HepG2 (cell line): ENCODE results near the gene BMP8B. TPM values are rescaled to one million over a fixed set of nuclear protein-coding genes. Genes with fewer than 3 reads are reported as not detected.

ENCODE experiments used
- ATAC-seq: fragments of 200-7000 bp; cut with Tn5 transposase; 3 replicates; pipeline ENCODE4 v1.9.1; 2020; ENCODE audit warnings: mild to moderate bottlenecking, moderate library complexity
- BruUV-seq: library from RNA; stranded (reverse); fragments of 400-500 nt; replicated peaks from 2 replicates; lab custom pipeline; 2021; lab: Mats Ljungman, UMichigan
- CTCF ChIA-PET: fragments of 300-600 bp; formaldehyde crosslinking; extraction: SDS; loops from one replicate; lab custom pipeline; 2021; ENCODE audit warnings: low total read pairs, inconsistent platforms, low intra/inter-chr PET ratio; lab: Yijun Ruan, JAX
- POLR2A ChIA-PET: fragments of 350-600 bp; sonication (Branson Sonifier 250); formaldehyde crosslinking; loops from one replicate; lab custom pipeline; 2020; ENCODE audit warnings: antibody characterized with exemption, inconsistent platforms; lab: Yijun Ruan, JAX
- DNase-seq: peaks from one replicate; pipeline ENCODE4 v3.0.0-alpha.2; 2015; ENCODE audit warnings: low spot score
- FAIRE-seq: peaks from 3 replicates; lab custom pipeline; 2011; peaks lifted over from hg19 to GRCh38; lab: Jason Lieb, UNC
- H2AFZ ChIP-seq: one replicate; pipeline ENCODE4 v1.6.1; 2011; ENCODE audit warnings: low read length, inconsistent platforms
- H3K27ac ChIP-seq: fragments of 300-600 bp; 3 replicates; pipeline ENCODE4 v1.8.0; 2011; ENCODE audit warnings: mixed run types, mild to moderate bottlenecking, mixed read lengths, low read length, inconsistent platforms; ENCODE audit not compliant: insufficient read depth; ENCODE audit errors: extremely low read length
- H3K27me3 ChIP-seq, 2 experiments: fragments of 200-600 bp in 1 of 2; 2 replicates in 1 of 2; 3 replicates in 1 of 2; pipeline versions ENCODE4 v1.6.0 to v1.8.0; 2011; ENCODE audit warnings: low read length in 2 of 2, mild to moderate bottlenecking in 2 of 2, moderate library complexity in 2 of 2, inconsistent platforms in 1 of 2; ENCODE audit not compliant: insufficient read depth in 2 of 2, control insufficient read depth in 1 of 2
- H3K36me3 ChIP-seq, 2 experiments: fragments of 200-600 bp in 1 of 2; replicated peaks in 1 of 2; 2 replicates in 1 of 2; 3 replicates in 1 of 2; pipeline versions ENCODE4 v1.5.1 to v1.8.0; 2011; ENCODE audit warnings: low read length in 2 of 2, inconsistent platforms in 1 of 2; ENCODE audit not compliant: insufficient read depth in 2 of 2, control insufficient read depth in 1 of 2
- H3K4me1 ChIP-seq: 2 replicates; pipeline ENCODE4 v1.5.1; 2012; ENCODE audit warnings: low read length, inconsistent platforms; ENCODE audit not compliant: insufficient read depth
- H3K4me2 ChIP-seq: 2 replicates; pipeline ENCODE4 v1.6.0; 2011; ENCODE audit warnings: low read depth, low read length, inconsistent platforms
- H3K4me3 ChIP-seq, 3 experiments: fragments of 200-600 bp in 1 of 3; sonication (generic), shearing (Covaris generic) in 1 of 3; replicated peaks in 1 of 3; 2 replicates each; pipeline ENCODE4 v1.5.1; 2011 to 2016; ENCODE audit warnings: low read length in 3 of 3, inconsistent platforms in 2 of 3, low read depth in 2 of 3, mild to moderate bottlenecking in 2 of 3, control low read depth in 1 of 3, mixed read lengths in 1 of 3; ENCODE audit not compliant: insufficient read depth in 1 of 3
- H3K79me2 ChIP-seq: one replicate; pipeline ENCODE4 v1.6.1; 2011; ENCODE audit warnings: low read length, inconsistent platforms; ENCODE audit not compliant: insufficient read depth
- H3K9ac ChIP-seq: 2 replicates; pipeline ENCODE4 v1.6.0; 2011; ENCODE audit warnings: mild to moderate bottlenecking, low read depth, low read length, inconsistent platforms; ENCODE audit not compliant: insufficient read depth
- H3K9me3 ChIP-seq: 2 replicates; pipeline ENCODE4 v1.5.1; 2012; ENCODE audit warnings: mild to moderate bottlenecking, low read length
- H4K20me1 ChIP-seq: 2 replicates; pipeline ENCODE4 v1.6.0; 2011; ENCODE audit warnings: inconsistent platforms, mild to moderate bottlenecking, low read length, moderate library complexity; ENCODE audit not compliant: insufficient read depth
- ADNP ChIP-seq: sonication (generic); formaldehyde crosslinking; IDR thresholded peaks from 2 replicates; pipeline ENCODE4 v1.4.0; 2020; ENCODE audit warnings: missing genetic modification reagents
- CEBPB ChIP-seq: IDR thresholded peaks from 2 replicates; pipeline ENCODE4 v1.6.1; 2011; ENCODE audit warnings: low read depth, low read length, improper control_type of control experiment, borderline replicate concordance
- ZNF530 ChIP-seq: sonication (generic); formaldehyde crosslinking; IDR thresholded peaks from 2 replicates; pipeline ENCODE4 v1.5.0; 2020; ENCODE audit warnings: low read depth, mild to moderate bottlenecking, missing genetic modification reagents
- ZSCAN5A ChIP-seq: sonication (generic); formaldehyde crosslinking; IDR thresholded peaks from 2 replicates; pipeline ENCODE4 v1.8.0; 2022; ENCODE audit warnings: mild to moderate bottlenecking, missing genetic modification reagents, borderline replicate concordance
- WGBS: methylation state at CpG from one replicate; pipeline ENCODE4 v1.1.6; 2017; ENCODE audit warnings: low lambda C conversion rate; 5-methylcytosine and 5-hydroxymethylcytosine counted together
- in situ Hi-C: cut with HindIII; loops from 2 replicates; pipeline ENCODE4 v1.10.0; 2017; ENCODE audit warnings: low pct_unique_long_range_greater_than_20kb; ENCODE audit not compliant: extremely low pct_ligation_motif_present
- intact Hi-C: fragments of 100-400 bp; cut with micrococcal nuclease; formaldehyde crosslinking; loops from one replicate; pipeline ENCODE4 v1.10.0; 2022; ENCODE audit not compliant: unreplicated experiment
- polyA plus RNA-seq, 8 experiments: library from polyadenylated mRNA; depleted of rRNA in 3 of 8; stranded (reverse) in 7 of 8; unstranded in 1 of 8; fragments of >200 nt; fragmentation: Illumina TruSeq in 4 of 8; extraction: Trizol in 4 of 8; gene quantifications; 2 replicates each; pipeline versions ENCODE4 v1.2.1 to v1.2.3, GENCODE V29; 2011 to 2016; ENCODE audit warnings: low read depth in 4 of 8, missing spikeins in 1 of 8, mixed read lengths in 1 of 8; ENCODE audit not compliant: insufficient read depth in 1 of 8
- total RNA-seq, 5 experiments: library from RNA; depleted of rRNA; stranded (reverse); fragments of >200 nt; fragmentation: Illumina TruSeq; extraction: Trizol; gene quantifications; 2 replicates each; pipeline ENCODE4 v1.2.3, GENCODE V29; 2016; ENCODE audit warnings: low read depth in 1 of 5
- TF ChIP-seq, protein P1 (sequence below): sonication (generic); formaldehyde crosslinking; IDR thresholded peaks from 2 replicates; pipeline ENCODE4 v1.8.0; 2022; ENCODE audit warnings: mild to moderate bottlenecking, missing genetic modification reagents, moderate library complexity

Gene BMP8B
- total and polyA plus RNA-seq, 2 of the 13 experiments (the other 11 are each of a cell fraction or from before 2014, with no cell fraction given), result 0.29 to 0.41 TPM

DNA sequence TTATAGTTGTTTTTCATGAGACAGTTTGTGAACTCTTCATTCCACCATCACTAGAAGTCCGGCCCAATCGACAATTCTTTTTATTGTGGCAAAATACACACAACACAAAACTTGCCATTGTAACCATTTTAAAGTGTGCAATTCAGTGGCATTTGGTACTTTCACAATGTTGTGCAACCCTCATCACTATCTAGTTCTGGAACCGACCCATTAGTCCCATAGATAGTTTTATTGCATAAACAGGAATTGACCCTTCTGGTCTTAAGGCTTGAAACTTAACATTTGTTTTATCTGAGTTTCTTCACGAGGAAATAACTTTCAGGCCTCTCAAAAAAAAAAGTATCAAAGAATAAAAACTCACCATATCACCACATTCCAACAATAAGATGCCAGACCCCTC lies 58.8 kb downstream of the BMP8B start:
- intact Hi-C loops (no loop called here), in situ Hi-C loops (loop anchor here (10.0 kb wide), 1 partner anchor 125 kb away; no protein-coding TSS in a partner anchor)
- FAIRE-seq (no peak), ATAC-seq (no peak), DNase-seq (no peak)
- no peaks in the 10 kb centered on the region for H3K79me2 ChIP-seq
- no peaks in the 10 kb centered on the region for H4K20me1 ChIP-seq
- no peak overlapping the region for H3K27ac ChIP-seq
- 3% methylated on average over 4 of the region's 4 CpGs for WGBS
- H3K36me3 ChIP-seq, result no peaks in the 10 kb centered on the region
- no peak overlapping the region for H3K9ac ChIP-seq
- no peak overlapping the region for H2AFZ ChIP-seq
- no peak overlapping the region for H3K4me3 ChIP-seq
- POLR2A ChIA-PET, result no interaction called here
- TF ChIP-seq ZSCAN5A (CRISPR knock-in tag) (no peak), ADNP (CRISPR knock-in tag) (no peak), CEBPB (peak; percentile 24; the same call in 1 of the 2 replicates)
- H3K4me2 ChIP-seq, result no peak overlapping the region
- CTCF ChIA-PET, result no interaction called here
- no TSS peak for BruUV-seq
- H3K9me3 ChIP-seq, result no peaks in the 10 kb centered on the region
- no peaks in the 10 kb centered on the region for H3K4me1 ChIP-seq
- H3K27me3 ChIP-seq, result peaks cover 2 to 32% of the 10 kb centered on the region in 2 experiments; a peak in 4 of 5 replicates

GRCh38 chr1:39729030-39729429 lies 59.6 kb downstream of the BMP8B start:
- H3K79me2 ChIP-seq, result no peaks in the 10 kb centered on the region
- no peaks in the 10 kb centered on the region for H3K36me3 ChIP-seq
- H3K4me3 ChIP-seq, result no peak overlapping the region
- TF ChIP-seq ZNF530, result no peak
- TF ChIP-seq, protein P1, sequence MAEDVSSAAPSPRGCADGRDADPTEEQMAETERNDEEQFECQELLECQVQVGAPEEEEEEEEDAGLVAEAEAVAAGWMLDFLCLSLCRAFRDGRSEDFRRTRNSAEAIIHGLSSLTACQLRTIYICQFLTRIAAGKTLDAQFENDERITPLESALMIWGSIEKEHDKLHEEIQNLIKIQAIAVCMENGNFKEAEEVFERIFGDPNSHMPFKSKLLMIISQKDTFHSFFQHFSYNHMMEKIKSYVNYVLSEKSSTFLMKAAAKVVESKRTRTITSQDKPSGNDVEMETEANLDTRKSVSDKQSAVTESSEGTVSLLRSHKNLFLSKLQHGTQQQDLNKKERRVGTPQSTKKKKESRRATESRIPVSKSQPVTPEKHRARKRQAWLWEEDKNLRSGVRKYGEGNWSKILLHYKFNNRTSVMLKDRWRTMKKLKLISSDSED (CRISPR knock-in tag), result no peak
- ChIA-PET CTCF (no interaction called here), POLR2A (no interaction called here)
- FAIRE-seq, result no peak
- H4K20me1 ChIP-seq, result no peaks in the 10 kb centered on the region
- H3K27ac ChIP-seq, result no peak overlapping the region
- in situ Hi-C loops, result loop anchor here (10.0 kb wide), 1 partner anchor 124 kb away; no protein-coding TSS in a partner anchor
- no peak overlapping the region for H2AFZ ChIP-seq
- H3K9me3 ChIP-seq, result no peaks in the 10 kb centered on the region
- no peak for ATAC-seq
- BruUV-seq, result no TSS peak
- no peaks in the 10 kb centered on the region for H3K4me1 ChIP-seq
- no peak overlapping the region for H3K4me2 ChIP-seq
- WGBS, result 42% methylated on average over 3 of the region's 3 CpGs
- intact Hi-C loops, result no loop called here
- no peak overlapping the region for H3K9ac ChIP-seq
- DNase-seq, result no peak
- H3K27me3 ChIP-seq, result peaks cover 2 to 28% of the 10 kb centered on the region in 2 experiments; a peak in 4 of 5 replicates
